GM11168 (cell line): ENCODE results near the gene THBD.
"Not testable (repeated sequence)": the region's sequence is repeated elsewhere in the genome, so short reads cannot be mapped to it uniquely, and the experiment has no call there.

Source experiments
- in situ Hi-C: fragments of 300-500 bp; cut with MboI; formaldehyde crosslinking; loops from one replicate; pipeline ENCODE4 v1.12.0; 2022; ENCODE audit warnings: low sequenced_read_pairs; ENCODE audit not compliant: unreplicated experiment

THBD gene

GRCh38 chr20:23039136-23039875 lies 10.2 kb downstream of the THBD start:
- in situ Hi-C loops = no loop called here

DNA sequence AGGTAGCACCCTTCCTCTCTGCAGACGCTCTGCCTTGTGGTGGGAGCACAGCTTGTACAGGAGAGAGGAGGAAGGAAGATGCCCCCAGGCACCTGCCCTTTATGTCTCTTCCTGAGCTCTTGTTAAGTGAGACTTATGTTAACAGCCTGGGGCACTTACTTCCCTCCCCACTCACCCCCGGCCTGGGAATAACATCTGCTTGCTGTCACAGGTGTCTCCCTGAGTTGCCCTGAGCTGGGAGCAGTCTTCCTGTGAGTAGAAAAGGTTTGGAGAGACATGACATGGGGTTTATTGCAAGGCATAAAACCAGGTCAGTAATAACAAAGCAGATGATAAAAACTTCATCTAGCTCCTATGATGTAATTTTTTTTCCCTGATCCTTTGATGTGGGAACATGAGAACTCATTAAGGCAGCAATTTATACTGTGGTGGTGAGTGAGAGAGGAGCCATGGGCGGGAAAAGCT lies 12.4 kb downstream of the THBD start:
- in situ Hi-C loops = no loop called here

DNA sequence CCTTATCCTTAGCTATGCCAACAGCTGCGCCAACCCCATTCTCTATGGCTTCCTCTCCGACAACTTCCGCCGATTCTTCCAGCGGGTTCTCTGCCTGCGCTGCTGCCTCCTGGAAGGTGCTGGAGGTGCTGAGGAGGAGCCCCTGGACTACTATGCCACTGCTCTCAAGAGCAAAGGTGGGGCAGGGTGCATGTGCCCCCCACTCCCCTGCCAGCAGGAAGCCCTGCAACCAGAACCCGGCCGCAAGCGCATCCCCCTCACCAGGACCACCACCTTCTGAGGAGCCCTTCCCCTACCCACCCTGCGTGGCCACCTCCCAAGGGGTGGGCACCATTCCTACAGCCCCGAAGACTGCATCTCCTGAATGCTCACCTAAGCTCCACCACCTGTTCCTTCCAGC lies 13.1 kb downstream of the THBD start:
- in situ Hi-C loops = no loop called here

DNA sequence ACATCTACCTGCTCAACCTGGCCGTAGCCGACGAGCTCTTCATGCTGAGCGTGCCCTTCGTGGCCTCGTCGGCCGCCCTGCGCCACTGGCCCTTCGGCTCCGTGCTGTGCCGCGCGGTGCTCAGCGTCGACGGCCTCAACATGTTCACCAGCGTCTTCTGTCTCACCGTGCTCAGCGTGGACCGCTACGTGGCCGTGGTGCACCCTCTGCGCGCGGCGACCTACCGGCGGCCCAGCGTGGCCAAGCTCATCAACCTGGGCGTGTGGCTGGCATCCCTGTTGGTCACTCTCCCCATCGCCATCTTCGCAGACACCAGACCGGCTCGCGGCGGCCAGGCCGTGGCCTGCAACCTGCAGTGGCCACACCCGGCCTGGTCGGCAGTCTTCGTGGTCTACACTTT lies 13.7 kb downstream of the THBD start:
- in situ Hi-C loops = no loop called here

DNA sequence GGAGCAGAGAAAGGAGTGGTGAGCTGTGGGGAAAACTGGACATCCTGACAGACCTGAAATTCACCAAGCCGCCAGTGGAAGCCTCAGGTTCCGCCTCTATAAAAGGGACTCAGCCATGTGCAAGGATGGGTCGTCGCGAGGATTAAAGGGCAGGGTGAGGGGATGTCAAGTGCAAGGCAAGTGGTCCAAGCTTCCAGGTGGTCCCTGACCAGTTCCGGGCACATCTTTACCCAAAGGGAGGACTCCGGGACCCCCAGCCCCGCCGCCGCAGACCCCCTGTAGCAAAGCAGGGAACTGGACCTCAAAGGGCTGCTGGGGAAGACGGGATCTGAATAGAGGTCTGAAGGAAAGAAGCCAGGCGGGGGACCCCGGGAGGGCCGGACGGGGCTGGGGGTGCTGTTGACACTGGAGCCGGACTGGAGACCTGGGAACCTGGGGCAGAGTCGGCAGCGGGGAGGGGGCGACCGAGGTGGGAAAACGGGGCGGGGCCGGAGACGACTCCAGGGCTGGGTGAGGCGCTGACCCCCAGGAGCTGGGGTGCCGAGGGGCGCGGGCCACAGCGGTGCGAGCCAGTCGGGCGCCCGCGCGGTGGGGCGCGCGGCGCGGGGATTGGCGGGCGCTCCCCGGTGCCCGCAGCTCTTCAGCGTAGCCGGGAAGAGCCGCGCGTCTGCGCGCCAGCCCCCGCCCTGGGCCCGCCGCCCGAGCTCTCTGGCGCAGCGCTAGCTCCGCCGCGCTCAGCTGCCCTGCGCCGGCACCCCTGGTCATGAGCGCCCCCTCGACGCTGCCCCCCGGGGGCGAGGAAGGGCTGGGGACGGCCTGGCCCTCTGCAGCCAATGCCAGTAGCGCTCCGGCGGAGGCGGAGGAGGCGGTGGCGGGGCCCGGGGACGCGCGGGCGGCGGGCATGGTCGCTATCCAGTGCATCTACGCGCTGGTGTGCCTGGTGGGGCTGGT lies 14.5 kb downstream of the THBD start, which contains the start of gene SSTR4:
Gene SSTR4 (plus strand): TSS at position 592 of the 951 bp plus-strand sequence. CDS start 172 bp downstream, at position 764.
- in situ Hi-C loops = no loop called here

- in situ Hi-C loops = no loop called here
Observed at GRCh38 chr20:23033918-23034317, 15.6 kb downstream of the THBD start.

DNA sequence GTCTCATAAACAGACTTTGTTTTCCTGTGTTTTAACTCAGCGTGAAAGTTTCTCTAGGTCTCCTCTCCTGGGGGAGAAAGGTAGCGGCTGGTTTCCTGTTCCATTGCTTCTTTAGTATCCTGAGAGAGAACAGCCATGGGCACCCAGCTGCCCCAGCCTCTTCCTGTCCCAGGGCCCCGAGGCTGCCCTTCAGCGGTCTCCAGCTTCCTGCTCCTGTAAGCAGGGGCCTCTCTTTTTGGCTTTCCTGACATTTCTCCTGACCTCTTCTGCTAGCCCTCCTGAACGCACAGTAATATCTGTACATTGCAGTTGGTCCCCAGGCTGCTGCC lies 16.8 kb downstream of the THBD start:
- in situ Hi-C loops = no loop called here

DNA sequence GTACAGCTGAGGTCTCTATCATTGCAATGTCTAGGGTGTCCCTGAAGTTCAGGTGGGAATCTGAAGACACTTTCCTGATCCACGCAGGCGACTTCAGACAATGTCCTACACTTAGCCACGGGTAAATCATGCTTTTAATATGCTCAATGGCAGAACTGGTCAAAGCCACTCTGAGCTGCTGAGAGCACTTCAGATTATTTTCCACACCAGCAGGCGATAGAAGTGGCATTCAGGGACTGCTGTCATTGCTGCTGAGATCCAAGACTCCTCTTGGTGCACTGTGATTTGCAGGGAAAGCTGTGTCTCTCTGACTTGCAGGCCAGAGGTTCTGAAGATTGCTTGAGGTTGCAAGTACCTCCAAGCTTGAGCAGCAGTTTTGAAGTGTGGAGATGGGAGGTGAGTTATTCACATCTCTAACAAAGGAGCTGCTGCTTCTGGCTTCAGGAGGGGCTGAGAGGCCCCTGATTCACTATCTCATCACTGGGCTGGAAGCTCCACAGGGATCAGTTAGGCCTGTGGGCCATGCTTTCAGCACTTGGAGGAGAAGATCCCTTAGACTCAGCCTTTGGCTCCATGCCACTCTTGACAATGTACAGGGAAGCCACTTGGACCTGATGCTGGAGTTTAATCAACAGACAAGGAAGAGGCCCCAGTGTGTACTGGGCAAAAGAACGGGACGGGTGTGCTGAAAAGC lies 17.3 kb downstream of the THBD start:
- in situ Hi-C loops = no loop called here

- in situ Hi-C loops = no loop called here
Observed at GRCh38 chr20:23031346-23031745, 18.1 kb downstream of the THBD start.

DNA sequence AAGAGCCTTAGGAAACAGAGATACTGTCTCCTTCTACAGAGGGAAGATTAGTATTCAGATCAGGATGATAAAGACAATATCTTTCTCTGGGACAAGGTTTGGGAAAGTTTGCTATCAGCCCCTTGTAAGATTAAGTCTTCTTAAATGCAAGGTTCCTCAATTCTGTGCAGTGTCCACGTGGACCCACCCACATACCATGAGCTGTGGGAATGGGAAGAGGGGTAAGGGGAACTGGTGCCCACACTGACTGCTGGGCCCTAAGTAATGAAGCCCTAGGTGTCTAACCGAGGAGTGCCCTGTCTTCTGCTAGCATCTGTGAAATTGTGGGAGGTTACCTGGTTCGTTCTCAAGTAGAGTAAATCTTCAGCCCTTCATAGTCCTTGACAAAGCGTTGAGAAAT lies 20.1 kb downstream of the THBD start:
- in situ Hi-C loops = no loop called here

- in situ Hi-C loops = no loop called here
Observed at GRCh38 chr20:23028392-23028791, 21.1 kb downstream of the THBD start.

DNA sequence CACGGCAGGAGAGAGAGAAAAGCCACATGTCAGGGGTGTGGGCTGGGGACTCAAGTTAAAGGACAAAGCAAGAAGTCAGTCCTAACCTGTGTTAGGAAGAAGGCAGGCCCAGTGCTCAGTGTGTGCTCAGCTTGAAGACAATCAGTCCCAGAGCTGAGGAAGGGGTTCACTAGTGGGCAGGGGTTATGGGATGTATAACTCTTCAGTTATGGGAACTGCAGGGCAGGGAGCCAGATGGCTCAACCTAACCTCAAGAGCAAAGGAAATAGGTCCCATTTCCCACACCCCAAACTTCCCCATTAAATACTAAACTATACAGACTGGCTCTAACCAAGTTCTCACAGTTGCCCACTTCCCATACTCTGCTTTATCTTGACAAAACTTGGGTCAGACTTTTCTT lies 21.8 kb downstream of the THBD start:
- in situ Hi-C loops = no loop called here

DNA sequence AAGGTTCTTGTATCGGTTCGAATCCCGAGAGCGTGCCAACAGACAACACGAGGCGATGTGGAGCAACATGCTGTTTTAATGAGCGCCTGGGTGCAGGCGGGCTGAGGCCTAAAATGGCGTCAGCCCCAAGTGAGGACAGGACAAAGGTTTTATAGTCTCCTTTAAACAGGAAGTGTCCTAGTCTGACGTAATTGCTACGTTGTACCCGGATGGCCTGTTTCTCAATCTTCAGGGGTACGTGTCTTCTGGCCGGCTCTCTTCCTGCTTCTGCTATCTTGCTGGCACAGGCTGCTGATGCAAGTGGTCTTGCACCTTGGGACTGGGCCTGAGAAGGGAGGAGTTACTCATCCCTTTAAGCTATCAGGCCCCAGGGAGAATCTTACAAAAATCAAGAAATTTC lies 24.0 kb downstream of the THBD start:
- in situ Hi-C loops = not testable (repeated sequence)

GRCh38 chr20:23024701-23025100 lies 24.8 kb downstream of the THBD start:
- in situ Hi-C loops = no loop called here

DNA sequence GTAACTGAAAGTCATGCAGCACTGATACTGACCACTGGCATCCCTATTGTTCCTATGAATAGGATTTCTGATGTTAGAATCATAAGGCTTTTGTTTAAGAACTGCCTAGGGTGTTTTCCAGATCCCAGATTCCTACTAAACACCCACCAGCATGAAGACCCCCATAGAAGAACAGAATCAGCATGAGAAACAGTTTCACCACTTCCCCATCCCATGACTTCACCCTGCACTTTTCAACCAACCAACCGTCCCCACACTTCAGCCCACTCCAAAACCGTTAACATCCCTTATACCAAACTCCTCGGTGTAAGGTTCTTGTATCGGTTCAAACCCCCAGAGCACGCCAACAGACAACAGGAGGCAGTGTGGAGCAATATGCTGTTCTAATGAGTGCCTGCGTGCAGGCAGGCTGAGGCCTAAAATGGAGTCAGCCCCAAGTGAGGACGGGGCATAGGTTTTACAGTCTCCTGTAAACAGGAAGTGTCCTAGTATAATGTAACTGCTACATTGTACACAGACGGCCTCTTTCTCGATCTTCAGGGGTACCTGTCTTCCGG lies 25.8 kb downstream of the THBD start:
- in situ Hi-C loops = no loop called here

DNA sequence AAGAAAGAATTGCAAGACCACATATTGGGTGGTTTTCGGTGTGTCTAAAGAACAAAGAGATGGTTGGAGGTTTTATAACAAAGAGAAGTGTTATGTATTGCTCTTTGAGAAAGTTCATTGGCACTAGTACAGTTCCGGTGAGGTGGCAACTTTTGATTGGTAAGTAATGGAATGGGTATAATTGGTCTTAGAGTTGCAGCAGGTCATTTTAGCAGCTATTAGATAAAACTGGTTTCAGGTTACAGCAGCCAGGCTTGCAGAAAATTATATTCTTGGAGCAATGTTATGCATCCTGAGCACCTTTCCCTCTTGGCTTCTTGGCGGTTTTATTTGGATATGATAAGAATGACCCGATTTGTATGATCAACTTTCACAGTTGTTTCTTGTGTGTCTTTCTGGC lies 26.6 kb downstream of the THBD start:
- in situ Hi-C loops = no loop called here

- in situ Hi-C loops = no loop called here
Observed at GRCh38 chr20:23021951-23022350, 27.5 kb downstream of the THBD start.

DNA sequence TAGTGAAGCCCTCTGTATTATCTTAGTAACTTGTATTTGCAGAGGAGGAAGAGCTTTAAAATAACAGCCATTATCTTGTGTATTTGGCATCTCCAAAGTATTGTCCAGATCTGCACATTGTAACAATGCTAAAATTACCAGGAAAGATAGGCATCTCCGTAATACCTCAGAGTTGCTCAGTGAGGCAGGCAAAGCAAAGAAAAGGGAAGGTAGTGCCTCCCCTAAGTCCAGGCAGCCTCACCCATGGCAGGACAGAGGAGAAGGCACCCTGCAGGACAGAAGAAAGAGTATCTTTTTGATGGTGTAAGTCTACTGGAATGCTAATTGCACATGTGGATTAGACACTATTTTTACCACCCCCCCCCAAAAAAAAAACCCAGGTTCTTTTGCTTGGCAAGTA lies 27.9 kb downstream of the THBD start:
- in situ Hi-C loops = no loop called here

DNA sequence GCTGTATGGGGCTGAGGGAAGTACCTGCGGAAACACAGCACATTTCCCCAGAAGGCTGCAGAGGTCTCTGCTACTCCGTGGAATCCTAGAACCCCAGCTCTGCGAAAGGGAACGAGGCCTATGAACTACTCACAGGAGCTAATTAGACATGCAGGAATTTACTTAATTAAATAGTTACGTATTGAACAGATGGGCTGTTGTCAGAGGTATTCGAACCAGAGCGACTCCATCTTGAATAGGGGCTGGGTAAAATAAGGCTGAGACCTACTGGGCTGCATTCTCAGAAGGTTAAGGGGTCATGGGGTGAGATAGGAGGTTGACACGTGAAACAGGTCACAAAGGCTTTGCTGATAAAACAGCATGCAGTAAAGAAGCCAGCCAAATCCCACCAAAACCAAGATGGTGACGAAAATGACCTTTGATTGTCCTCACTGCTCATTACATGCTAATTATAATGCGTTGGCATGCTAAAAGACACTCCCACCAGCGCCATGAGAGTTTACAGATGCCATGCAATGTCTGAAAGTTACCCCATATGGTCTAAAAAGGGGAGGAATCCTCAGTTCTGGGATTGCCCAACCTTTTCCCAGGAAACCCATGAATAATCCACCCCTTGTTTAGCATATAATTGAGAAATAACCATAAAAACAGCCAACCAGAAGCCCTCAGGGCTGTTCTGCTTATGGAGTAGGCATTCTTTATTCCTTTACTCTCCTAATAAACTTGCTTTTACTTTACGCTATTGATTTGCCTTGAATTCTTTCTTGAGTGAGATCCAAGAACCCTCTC lies 29.0 kb downstream of the THBD start:
- in situ Hi-C loops = no loop called here

DNA sequence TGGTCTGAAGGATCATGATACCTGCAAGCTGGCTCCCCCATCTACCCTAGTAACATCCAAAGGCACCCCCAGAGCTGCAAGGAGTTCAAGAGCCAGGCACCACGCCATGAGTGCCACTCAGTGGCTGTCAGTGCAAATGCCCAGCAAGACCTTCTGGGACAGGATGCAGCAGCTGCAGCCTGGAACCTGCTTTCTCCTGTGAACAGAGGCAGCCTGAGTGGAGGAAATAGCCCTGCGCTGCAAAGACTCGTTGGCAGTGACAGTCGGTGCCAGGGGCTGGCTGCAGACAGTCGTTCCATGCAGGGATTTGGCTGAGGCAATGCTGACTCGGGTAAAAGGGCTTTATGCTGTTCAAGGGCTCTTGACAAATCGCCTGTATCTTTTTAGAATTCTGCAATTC lies 30.1 kb downstream of the THBD start:
- in situ Hi-C loops = no loop called here
